HG02981 (cell line): ENCODE results near the gene XYLB.
A peak's percentile ranks its signal among the peaks of the same experiment; 100 is the strongest.

Experiments used
- ATAC-seq: cut with Tn5 transposase; IDR thresholded peaks from one replicate; pipeline ENCODE4 v1.9.1; 2021; ENCODE audit warnings: mild to moderate bottlenecking, moderate library complexity; ENCODE audit not compliant: unreplicated experiment

Gene XYLB

GRCh38 chr3:38453075-38453912 lies 106.7 kb downstream of the XYLB start, which contains the start of gene ACVR2B:
TSS of gene ACVR2B (plus strand) at chr3:38453890. CDS start at chr3:38454323, 433 bp downstream.
- ATAC-seq, result peak; percentile 41

- ATAC-seq, result no peak
Observed at GRCh38 chr3:38453913-38454177, 107.3 kb downstream of the XYLB start.

- ATAC-seq, result peak; percentile 40
Observed at GRCh38 chr3:38454178-38454883, 107.7 kb downstream of the XYLB start.

GRCh38 chr3:38454884-38455638 lies 108.5 kb downstream of the XYLB start:
- peak; percentile 19 for ATAC-seq

GRCh38 chr3:38455639-38456430 lies 109.2 kb downstream of the XYLB start:
- peak; percentile 34 for ATAC-seq

- no peak for ATAC-seq
Observed at GRCh38 chr3:38457111-38458003, 110.8 kb downstream of the XYLB start.

- no peak for ATAC-seq
Observed at GRCh38 chr3:38458796-38459498, 112.4 kb downstream of the XYLB start.

GRCh38 chr3:38459499-38460048 lies 113.0 kb downstream of the XYLB start:
- no peak for ATAC-seq

GRCh38 chr3:38460377-38461270 lies 114.0 kb downstream of the XYLB start:
- no peak for ATAC-seq
